Karpas-422 (cell line): Measurements from ENCODE around the gene FCN2. TPM values are rescaled to one million over a fixed set of nuclear protein-coding genes. Genes with fewer than 3 reads are reported as not detected.

ENCODE experiments used
- DNase-seq: peaks from one replicate; pipeline ENCODE4 v3.0.0-alpha.2; 2015
- H2AFZ ChIP-seq: fragments of 200-600 bp; sonication (generic); 2 replicates; pipeline ENCODE4 v1.6.1; 2014; ENCODE audit warnings: antibody characterized with exemption, low read length, mixed read lengths
- H3K27ac ChIP-seq: fragments of 200-600 bp; sonication (generic); 2 replicates; pipeline ENCODE4 v1.5.1; 2014; ENCODE audit warnings: mild to moderate bottlenecking, low read length, moderate library complexity
- H3K27me3 ChIP-seq: fragments of 200-600 bp; sonication (generic); 2 replicates; pipeline ENCODE4 v1.6.1; 2014; ENCODE audit warnings: low read length, mixed read lengths
- H3K36me3 ChIP-seq: fragments of 200-600 bp; sonication (generic); 2 replicates; pipeline ENCODE4 v1.6.1; 2014; ENCODE audit warnings: low read length, mixed read lengths; ENCODE audit not compliant: insufficient read depth
- H3K4me1 ChIP-seq: fragments of 200-600 bp; sonication (generic); 2 replicates; pipeline ENCODE4 v1.6.1; 2014; ENCODE audit warnings: mild to moderate bottlenecking, low read length, mixed read lengths
- H3K4me2 ChIP-seq: fragments of 200-600 bp; sonication (generic); 2 replicates; pipeline ENCODE4 v1.6.1; 2014; ENCODE audit warnings: low read length, low read depth, mild to moderate bottlenecking; ENCODE audit not compliant: poor library complexity, severe bottlenecking
- H3K4me3 ChIP-seq: fragments of 200-600 bp; sonication (generic); 2 replicates; pipeline ENCODE4 v1.5.1; 2014; ENCODE audit warnings: mild to moderate bottlenecking, antibody characterized with exemption, low read length, mixed read lengths
- H3K79me2 ChIP-seq: fragments of 200-600 bp; sonication (generic); 2 replicates; pipeline ENCODE4 v1.6.1; 2014; ENCODE audit warnings: mild to moderate bottlenecking, low read length, mixed read lengths
- H3K9ac ChIP-seq: fragments of 200-600 bp; sonication (generic); 2 replicates; pipeline ENCODE4 v1.6.0; 2014; ENCODE audit warnings: low read length
- H3K9me2 ChIP-seq: fragments of 200-600 bp; sonication (generic), shearing (Covaris generic); replicated peaks from 2 replicates; pipeline ENCODE4 v1.6.0; 2014; ENCODE audit warnings: mild to moderate bottlenecking, low read length, moderate library complexity; ENCODE audit not compliant: insufficient read depth
- H3K9me3 ChIP-seq: fragments of 300-700, 200-600 bp; sonication (generic); 2 replicates; pipeline ENCODE4 v1.6.1; 2014; ENCODE audit warnings: low read length, mixed read lengths
- H4K20me1 ChIP-seq: fragments of 200-600 bp; sonication (generic); 2 replicates; pipeline ENCODE4 v1.6.1; 2014; ENCODE audit warnings: mild to moderate bottlenecking, antibody characterized with exemption, low read length, low read depth; ENCODE audit not compliant: insufficient read depth
- total RNA-seq: library from RNA; depleted of rRNA; stranded (reverse); fragments of >200 nt; shearing (Covaris generic); gene quantifications from 2 replicates; pipeline ENCODE4 v1.2.3, GENCODE V29; 2014; ENCODE audit warnings: low replicate concordance

The FCN2 gene
- total RNA-seq, 1 experiment from 2014 or later: not detected

GRCh38 chr9:134892221-134892620 lies 11.6 kb downstream of the FCN2 start:
- Histone ChIP-seq H3K4me3 (no peak overlapping the region), H2AFZ (no peak overlapping the region), H3K27ac (no peak overlapping the region), H3K9ac (no peak overlapping the region), H3K79me2 (no peaks in the 10 kb centered on the region), H3K9me3 (no peaks in the 10 kb centered on the region), H3K27me3 (no peaks in the 10 kb centered on the region), H3K9me2 (no peaks in the 10 kb centered on the region), H4K20me1 (no peaks in the 10 kb centered on the region), H3K4me1 (no peaks in the 10 kb centered on the region), H3K36me3 (no peaks in the 10 kb centered on the region), H3K4me2 (no peak overlapping the region)
- no peak for DNase-seq

GRCh38 chr9:134892820-134893420 lies 12.3 kb downstream of the FCN2 start:
- DNase-seq: no peak
- H3K4me1 ChIP-seq: no peaks in the 10 kb centered on the region
- no peak overlapping the region for H3K4me2 ChIP-seq
- H4K20me1 ChIP-seq: no peaks in the 10 kb centered on the region
- H3K27ac ChIP-seq: no peak overlapping the region
- no peaks in the 10 kb centered on the region for H3K27me3 ChIP-seq
- H2AFZ ChIP-seq: no peak overlapping the region
- no peaks in the 10 kb centered on the region for H3K36me3 ChIP-seq
- no peaks in the 10 kb centered on the region for H3K9me2 ChIP-seq
- H3K79me2 ChIP-seq: no peaks in the 10 kb centered on the region
- H3K4me3 ChIP-seq: no peak overlapping the region
- no peaks in the 10 kb centered on the region for H3K9me3 ChIP-seq
- no peak overlapping the region for H3K9ac ChIP-seq

DNA sequence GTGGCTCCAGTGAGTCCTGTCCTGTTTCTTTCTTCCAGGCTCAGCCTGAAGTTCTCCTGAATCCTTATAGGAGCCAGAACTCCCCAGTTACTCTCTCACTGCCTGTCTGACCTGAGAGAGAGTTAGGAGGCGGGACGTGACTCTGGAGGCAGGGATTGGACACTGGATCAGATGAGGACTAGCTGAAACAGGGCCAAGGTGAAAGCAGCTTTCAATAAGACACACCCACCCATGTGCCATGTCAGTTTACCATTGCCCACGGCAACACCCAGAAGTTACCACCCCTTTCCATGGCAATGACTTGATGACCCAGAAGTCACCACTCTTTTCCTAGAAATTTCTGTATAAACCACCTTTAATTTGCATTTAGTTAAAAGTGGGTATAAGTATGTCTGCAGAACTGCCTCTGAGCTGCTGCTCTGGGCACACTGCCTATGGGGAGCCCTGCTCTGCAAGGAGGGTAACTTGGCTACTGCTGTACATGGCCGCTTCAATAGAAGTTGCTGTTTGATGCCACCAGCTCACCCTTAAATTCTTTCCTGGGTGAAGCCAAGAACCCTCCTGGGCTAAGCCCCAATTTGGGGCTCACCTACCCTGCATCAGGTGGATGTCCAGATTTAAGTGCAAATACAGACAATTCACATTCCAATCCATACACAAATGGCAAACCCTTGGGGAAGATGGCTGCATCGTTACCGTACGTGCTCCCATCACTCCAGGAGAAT lies 13.7 kb downstream of the FCN2 start:
- peaks cover 3% of the 10 kb centered on the region; the same call in 1 of the 2 replicates for H3K9me3 ChIP-seq
- H3K27me3 ChIP-seq: 0 out of 2 replicates have a peak, but pooled peaks cover 4% of the 10 kb centered on the region
- no peaks in the 10 kb centered on the region for H3K79me2 ChIP-seq
- H3K4me2 ChIP-seq: no peak overlapping the region
- H2AFZ ChIP-seq: no peak overlapping the region
- H3K4me1 ChIP-seq: no peaks in the 10 kb centered on the region
- H4K20me1 ChIP-seq: no peaks in the 10 kb centered on the region
- no peak overlapping the region for H3K4me3 ChIP-seq
- H3K9ac ChIP-seq: no peak overlapping the region
- DNase-seq: no peak
- H3K27ac ChIP-seq: no peak overlapping the region
- H3K9me2 ChIP-seq: no peaks in the 10 kb centered on the region; the same call in 1 of the 2 replicates
- H3K36me3 ChIP-seq: no peaks in the 10 kb centered on the region

DNA sequence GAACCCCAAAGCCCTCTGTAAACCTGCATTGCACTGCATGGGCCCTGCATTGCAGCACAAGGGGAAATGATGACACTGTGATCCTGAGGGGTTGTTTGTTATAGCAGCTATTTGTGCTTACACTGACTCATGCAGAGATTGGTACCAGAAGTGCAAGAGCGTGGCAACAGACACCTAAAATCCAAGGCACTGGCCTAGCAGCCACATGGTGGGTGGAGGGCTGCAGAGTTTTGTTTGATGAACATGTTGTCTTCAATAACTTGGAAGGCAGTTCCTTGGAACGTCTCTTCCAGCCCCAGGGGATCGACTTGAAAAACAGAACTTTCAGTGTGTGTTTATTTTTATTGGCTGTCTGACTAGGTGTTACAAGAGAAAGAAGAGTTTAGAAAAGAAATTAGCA lies 14.5 kb downstream of the FCN2 start:
- no peaks in the 10 kb centered on the region for H3K36me3 ChIP-seq
- no peaks in the 10 kb centered on the region; the same call in 1 of the 2 replicates for H3K9me2 ChIP-seq
- H3K27ac ChIP-seq: no peak overlapping the region
- DNase-seq: no peak
- no peak overlapping the region for H3K9ac ChIP-seq
- 0 out of 2 replicates have a peak, but pooled peaks cover 4% of the 10 kb centered on the region for H3K27me3 ChIP-seq
- no peak overlapping the region for H3K4me2 ChIP-seq
- no peaks in the 10 kb centered on the region for H3K4me1 ChIP-seq
- H3K9me3 ChIP-seq: peaks cover 3% of the 10 kb centered on the region; the same call in 1 of the 2 replicates
- H4K20me1 ChIP-seq: no peaks in the 10 kb centered on the region
- no peaks in the 10 kb centered on the region for H3K79me2 ChIP-seq
- H3K4me3 ChIP-seq: no peak overlapping the region
- no peak overlapping the region for H2AFZ ChIP-seq

- no peak for DNase-seq
- H3K4me2 ChIP-seq: no peak overlapping the region
- H3K4me1 ChIP-seq: no peaks in the 10 kb centered on the region
- no peak overlapping the region for H3K4me3 ChIP-seq
- H3K27ac ChIP-seq: no peak overlapping the region
- H3K9me3 ChIP-seq: peaks cover 3% of the 10 kb centered on the region; the same call in 1 of the 2 replicates
- no peaks in the 10 kb centered on the region; the same call in 1 of the 2 replicates for H3K9me2 ChIP-seq
- no peaks in the 10 kb centered on the region for H3K36me3 ChIP-seq
- no peak overlapping the region for H2AFZ ChIP-seq
- H4K20me1 ChIP-seq: no peaks in the 10 kb centered on the region
- no peaks in the 10 kb centered on the region for H3K79me2 ChIP-seq
- no peak overlapping the region for H3K9ac ChIP-seq
- H3K27me3 ChIP-seq: 0 out of 2 replicates have a peak, but pooled peaks cover 4% of the 10 kb centered on the region
Observed at GRCh38 chr9:134895567-134895907, 14.9 kb downstream of the FCN2 start.

GRCh38 chr9:134895908-134896833 lies 15.6 kb downstream of the FCN2 start:
- no peak for DNase-seq
- H3K36me3 ChIP-seq: no peaks in the 10 kb centered on the region
- H4K20me1 ChIP-seq: no peaks in the 10 kb centered on the region
- H3K27me3 ChIP-seq: 0 out of 2 replicates have a peak, but pooled peaks cover 4% of the 10 kb centered on the region
- H3K9me3 ChIP-seq: peaks cover 3% of the 10 kb centered on the region; the same call in 1 of the 2 replicates
- no peak overlapping the region for H3K4me2 ChIP-seq
- H3K4me3 ChIP-seq: no peak overlapping the region
- no peaks in the 10 kb centered on the region; the same call in 1 of the 2 replicates for H3K9me2 ChIP-seq
- H3K79me2 ChIP-seq: no peaks in the 10 kb centered on the region
- H3K9ac ChIP-seq: no peak overlapping the region
- H3K27ac ChIP-seq: no peak overlapping the region
- H2AFZ ChIP-seq: no peak overlapping the region
- H3K4me1 ChIP-seq: no peaks in the 10 kb centered on the region

GRCh38 chr9:134896834-134897583 lies 16.4 kb downstream of the FCN2 start:
- Histone ChIP-seq H3K36me3 (no peaks in the 10 kb centered on the region), H3K27ac (no peak overlapping the region), H3K9me2 (no peaks in the 10 kb centered on the region; the same call in 1 of the 2 replicates), H3K9ac (no peak overlapping the region), H4K20me1 (no peaks in the 10 kb centered on the region), H3K79me2 (no peaks in the 10 kb centered on the region), H3K4me3 (no peak overlapping the region), H3K27me3 (0 out of 2 replicates have a peak, but pooled peaks cover 4% of the 10 kb centered on the region), H3K4me1 (no peaks in the 10 kb centered on the region), H2AFZ (no peak overlapping the region), H3K9me3 (peaks cover 3% of the 10 kb centered on the region; the same call in 1 of the 2 replicates), H3K4me2 (no peak overlapping the region)
- no peak for DNase-seq
